Stimulated activated naive CD8-positive, alpha-beta T cell treated with anti-CD3 and anti-CD28 coated beads, Interleukin-15, Interleukin-2, amounts not matched to agents 100 ng/mL and 50 ng/mL, for 24 hours (primary cell): ENCODE measurements around the gene KLLN.
"Not testable (repeated sequence)": the region's sequence is repeated elsewhere in the genome, so short reads cannot be mapped to it uniquely, and the experiment has no call there.

Experiments
- H3K27ac Mint-ChIP-seq: one replicate; pipeline ENCODE4 v1.8.0; 2021; ENCODE audit warnings: mild to moderate bottlenecking, mixed read lengths
- H3K27me3 Mint-ChIP-seq: one replicate; pipeline ENCODE4 v1.8.0; 2021; ENCODE audit warnings: mixed read lengths
- H3K36me3 Mint-ChIP-seq: one replicate; pipeline ENCODE4 v1.8.0; 2021; ENCODE audit warnings: low read depth, mixed read lengths
- H3K4me1 Mint-ChIP-seq: one replicate; pipeline ENCODE4 v1.8.0; 2021; ENCODE audit warnings: low read depth, mixed read lengths
- H3K4me3 Mint-ChIP-seq: one replicate; pipeline ENCODE4 v1.8.0; 2021; ENCODE audit warnings: mild to moderate bottlenecking, mixed read lengths
- H3K9me3 Mint-ChIP-seq: one replicate; pipeline ENCODE4 v1.8.0; 2021; ENCODE audit warnings: mixed read lengths

KLLN gene, protein sequence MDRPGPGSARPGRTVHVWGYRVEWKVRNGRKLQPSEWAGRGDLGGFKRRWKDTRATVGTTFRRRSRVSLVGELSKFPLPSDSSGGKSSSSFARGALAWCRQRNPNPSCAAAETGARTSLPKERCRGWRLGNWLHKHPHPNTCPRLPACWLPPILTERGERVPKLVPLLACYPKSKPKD

GRCh38 chr10:87863053-87863943 is at the start of gene KLLN, which contains the start of gene PTEN:
KLLN (minus strand) TSS chr10:87863533; CDS start chr10:87862487, 1,046 bp downstream.
PTEN (plus strand) TSS chr10:87863625; CDS start chr10:87864470, 845 bp downstream.
- Mint-ChIP-seq H3K4me3 (peak within 1 kb of the TSS; percentile 91), H3K36me3 (peaks cover 13% of the 10 kb centered on the region), H3K4me1 (peaks cover 47% of the 10 kb centered on the region), H3K9me3 (no peaks in the 10 kb centered on the region), H3K27ac (peak within 1 kb of the TSS; percentile 94), H3K27me3 (no peaks in the 10 kb centered on the region)

- not testable (repeated sequence) for H3K27ac Mint-ChIP-seq, H3K4me3 Mint-ChIP-seq, H3K27me3 Mint-ChIP-seq
- peaks cover 87% of the 10 kb centered on the region for H3K36me3 Mint-ChIP-seq
- H3K4me1 Mint-ChIP-seq: peaks cover 65% of the 10 kb centered on the region
- H3K9me3 Mint-ChIP-seq: peaks cover 15% of the 10 kb centered on the region
Observed at GRCh38 chr10:87903396-87903795, 40.1 kb upstream of the KLLN start.

GRCh38 chr10:87897957-87898356 is 34.6 kb upstream of the KLLN start:
- not testable (repeated sequence) for H3K27ac Mint-ChIP-seq, H3K4me3 Mint-ChIP-seq, H3K27me3 Mint-ChIP-seq
- H3K4me1 Mint-ChIP-seq: peaks cover 60% of the 10 kb centered on the region
- H3K36me3 Mint-ChIP-seq: peaks cover 74% of the 10 kb centered on the region
- peaks cover 15% of the 10 kb centered on the region for H3K9me3 Mint-ChIP-seq

DNA sequence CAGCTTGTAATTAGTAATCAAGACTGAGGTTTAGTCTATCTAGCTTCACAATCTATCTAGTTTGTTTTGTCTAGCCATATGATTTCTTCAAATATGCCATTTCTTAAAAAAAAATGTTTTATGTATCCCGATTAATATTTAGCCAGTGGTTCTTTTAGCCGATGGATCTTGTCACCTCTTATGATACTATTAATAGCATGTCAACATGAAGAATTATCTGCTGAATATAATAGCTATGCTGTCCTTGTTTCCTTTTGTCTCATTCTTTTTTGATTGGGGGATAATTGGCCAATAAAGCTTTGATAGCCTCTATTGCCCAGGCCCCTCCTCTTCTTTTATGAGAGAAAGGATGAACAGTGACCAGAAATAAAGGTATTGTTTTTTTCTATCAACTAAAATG is 32.9 kb upstream of the KLLN start:
- H3K36me3 Mint-ChIP-seq: peaks cover 67% of the 10 kb centered on the region
- peaks cover 4% of the 10 kb centered on the region for H3K9me3 Mint-ChIP-seq
- no peak overlapping the region for H3K27ac Mint-ChIP-seq
- H3K4me1 Mint-ChIP-seq: peaks cover 63% of the 10 kb centered on the region
- H3K4me3 Mint-ChIP-seq: no peak overlapping the region
- no peaks in the 10 kb centered on the region for H3K27me3 Mint-ChIP-seq

- Mint-ChIP-seq H3K4me3 (no peak overlapping the region), H3K27ac (no peak overlapping the region), H3K4me1 (peaks cover 60% of the 10 kb centered on the region)
Observed at GRCh38 chr10:87895430-87895829, 32.1 kb upstream of the KLLN start.

DNA sequence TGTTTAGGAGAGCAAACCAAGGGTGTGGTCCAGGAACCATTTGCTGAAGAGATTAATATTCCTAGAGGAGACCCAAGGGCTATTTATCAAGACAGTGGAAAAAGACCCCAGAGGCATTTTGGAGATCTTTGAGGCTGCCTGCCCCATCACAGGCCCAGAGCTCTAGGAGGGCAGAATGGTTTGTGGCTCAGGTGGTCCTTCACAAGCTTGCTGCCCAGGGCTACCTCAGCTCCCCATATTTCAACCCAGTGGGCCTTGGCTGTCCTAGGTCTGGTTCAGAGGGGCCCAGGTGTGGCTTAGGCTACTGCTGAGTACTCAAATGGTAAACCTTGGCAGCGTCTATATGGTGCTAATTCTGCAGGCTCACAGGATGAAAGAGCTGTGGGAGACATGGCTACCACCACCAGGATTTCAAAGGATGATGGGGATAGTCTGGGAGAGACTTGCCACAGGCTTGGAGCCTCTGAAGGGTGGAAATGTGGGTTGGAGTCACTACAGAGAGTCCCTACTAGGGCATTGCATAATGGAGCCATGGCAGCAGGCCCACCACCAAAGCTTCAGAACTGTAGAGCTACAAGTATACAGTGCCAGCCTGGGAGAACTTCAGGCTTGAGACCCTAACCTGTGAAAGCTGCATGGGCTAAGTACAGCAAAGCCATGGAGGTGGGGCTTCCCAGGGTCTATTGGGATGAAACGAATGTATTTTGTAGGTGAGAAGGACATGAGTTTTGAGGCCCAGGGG is 24.4 kb upstream of the KLLN start:
- H3K4me3 Mint-ChIP-seq: no peak overlapping the region
- H3K4me1 Mint-ChIP-seq: peaks cover 42% of the 10 kb centered on the region
- H3K27me3 Mint-ChIP-seq: no peaks in the 10 kb centered on the region
- peaks cover 44% of the 10 kb centered on the region for H3K36me3 Mint-ChIP-seq
- H3K9me3 Mint-ChIP-seq: peaks cover 13% of the 10 kb centered on the region
- H3K27ac Mint-ChIP-seq: no peak overlapping the region

More at GRCh38 chr10:87895430-87895829, 32.1 kb upstream of the KLLN start:
- Mint-ChIP-seq H3K9me3 (no peaks in the 10 kb centered on the region), H3K36me3 (peaks cover 59% of the 10 kb centered on the region), H3K27me3 (no peaks in the 10 kb centered on the region)

DNA sequence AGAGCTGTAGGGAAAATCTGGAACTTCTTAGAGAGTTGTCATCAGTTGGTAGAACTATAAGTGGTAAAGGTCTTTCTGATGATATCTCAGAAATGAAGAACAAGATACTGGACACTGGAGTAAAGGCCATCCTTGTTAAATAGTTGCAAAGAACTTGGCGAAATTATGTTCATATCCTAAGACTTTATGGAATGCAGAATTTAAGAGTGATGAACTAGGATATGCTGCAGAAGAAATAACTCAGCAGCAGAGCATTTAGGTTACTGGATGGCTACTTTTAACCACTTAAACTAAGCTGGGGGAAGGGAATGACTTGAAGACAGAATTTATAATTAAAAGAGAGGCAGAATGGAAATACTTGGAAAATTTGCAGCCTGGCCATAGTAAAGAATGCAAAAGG is 23.8 kb upstream of the KLLN start:
- H3K4me3 Mint-ChIP-seq: no peak overlapping the region
- peaks cover 42% of the 10 kb centered on the region for H3K4me1 Mint-ChIP-seq
- no peak overlapping the region for H3K27ac Mint-ChIP-seq

DNA sequence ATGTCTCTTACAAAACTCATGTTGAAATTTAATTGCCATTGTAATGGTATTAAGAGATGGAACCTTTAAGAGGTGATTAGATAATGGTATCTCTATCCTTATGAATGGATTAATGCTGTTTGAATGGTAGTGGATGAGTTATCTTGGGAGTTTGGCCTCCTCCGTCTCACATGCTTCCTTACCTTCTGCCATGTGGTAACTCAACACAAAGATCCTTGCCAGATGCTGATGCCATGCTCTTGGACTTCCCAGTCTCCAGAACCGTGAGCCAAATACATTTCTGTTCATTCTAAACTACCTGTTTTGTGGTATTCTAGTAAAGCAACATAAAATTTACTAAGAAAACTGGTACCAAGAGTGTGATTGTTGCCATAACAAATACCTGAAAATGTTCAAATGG is 23.3 kb upstream of the KLLN start:
- H3K27ac Mint-ChIP-seq: no peak overlapping the region
- H3K4me1 Mint-ChIP-seq: peaks cover 44% of the 10 kb centered on the region
- no peaks in the 10 kb centered on the region for H3K27me3 Mint-ChIP-seq
- H3K9me3 Mint-ChIP-seq: peaks cover 13% of the 10 kb centered on the region
- H3K4me3 Mint-ChIP-seq: no peak overlapping the region
- H3K36me3 Mint-ChIP-seq: peaks cover 42% of the 10 kb centered on the region

More for the DNA sequence above, 23.8 kb upstream of the KLLN start:
- no peaks in the 10 kb centered on the region for H3K27me3 Mint-ChIP-seq
- peaks cover 13% of the 10 kb centered on the region for H3K9me3 Mint-ChIP-seq
- H3K36me3 Mint-ChIP-seq: peaks cover 39% of the 10 kb centered on the region

GRCh38 chr10:87882555-87883294 is 19.4 kb upstream of the KLLN start:
- no peaks in the 10 kb centered on the region for H3K27me3 Mint-ChIP-seq
- H3K4me3 Mint-ChIP-seq: no peak overlapping the region
- no peak overlapping the region for H3K27ac Mint-ChIP-seq
- peaks cover 60% of the 10 kb centered on the region for H3K36me3 Mint-ChIP-seq
- peaks cover 13% of the 10 kb centered on the region for H3K9me3 Mint-ChIP-seq
- peaks cover 48% of the 10 kb centered on the region for H3K4me1 Mint-ChIP-seq

DNA sequence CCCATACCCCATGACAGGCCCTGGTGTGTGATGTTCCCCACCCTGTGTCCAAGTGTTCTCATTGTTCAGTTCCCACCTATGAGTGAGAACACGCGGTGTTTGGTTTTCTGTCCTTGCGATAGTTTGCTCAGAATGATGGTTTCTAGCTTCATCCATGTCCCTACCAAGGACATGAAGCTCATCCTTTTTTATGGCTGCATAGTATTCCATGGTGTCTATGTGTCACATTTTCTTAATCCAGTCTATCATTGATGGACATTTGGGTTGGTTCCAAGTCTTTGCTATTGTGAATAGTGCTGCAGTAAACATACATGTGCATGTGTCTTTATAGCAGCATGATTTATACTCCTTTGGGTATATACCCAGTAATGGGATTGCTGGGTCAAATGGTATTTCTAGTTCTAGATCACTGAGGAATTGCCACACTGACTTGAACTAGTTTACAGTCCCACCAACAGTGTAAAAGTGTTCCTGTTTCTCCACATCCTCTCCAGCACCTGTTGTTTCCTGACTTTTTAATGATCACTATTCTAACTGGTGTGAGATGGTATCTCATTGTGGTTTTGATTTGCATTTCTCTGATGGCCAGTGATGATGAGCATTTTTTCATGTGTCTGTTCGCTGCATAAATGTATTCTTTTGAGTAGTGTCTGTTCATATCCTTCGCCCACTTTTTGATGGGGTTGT is 18.2 kb upstream of the KLLN start:
- Mint-ChIP-seq H3K4me1 (peaks cover 43% of the 10 kb centered on the region), H3K36me3 (peaks cover 49% of the 10 kb centered on the region), H3K27ac (peak overlapping the region; percentile 23)
- not testable (repeated sequence) for H3K4me3 Mint-ChIP-seq, H3K27me3 Mint-ChIP-seq, H3K9me3 Mint-ChIP-seq

DNA sequence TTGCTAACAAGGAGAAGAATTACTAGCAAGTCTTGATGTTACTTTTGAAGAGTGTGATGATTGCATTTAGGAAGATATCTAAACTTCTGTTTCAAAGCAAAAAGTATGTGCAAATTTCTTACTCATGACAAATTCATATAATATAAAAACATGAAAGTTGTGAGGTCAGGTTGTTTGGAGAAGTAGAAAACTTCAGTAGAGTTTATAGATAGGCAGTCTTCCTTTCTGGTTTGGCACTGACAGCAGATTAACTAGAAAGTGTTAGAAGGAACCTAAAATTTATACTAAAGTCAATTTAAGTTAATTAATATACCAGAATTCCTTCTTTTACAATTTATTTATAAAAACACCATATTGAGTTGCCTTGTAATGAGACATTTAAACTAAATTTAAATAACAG is 17.0 kb upstream of the KLLN start:
- Mint-ChIP-seq H3K36me3 (peaks cover 38% of the 10 kb centered on the region), H3K9me3 (no peaks in the 10 kb centered on the region), H3K4me1 (peaks cover 47% of the 10 kb centered on the region), H3K27me3 (no peaks in the 10 kb centered on the region), H3K4me3 (no peak overlapping the region), H3K27ac (no peak overlapping the region)

GRCh38 chr10:87878664-87879459 is 15.5 kb upstream of the KLLN start:
- Mint-ChIP-seq H3K4me3 (no peak overlapping the region), H3K36me3 (peaks cover 38% of the 10 kb centered on the region), H3K27ac (peak overlapping the region; percentile 13), H3K4me1 (peaks cover 59% of the 10 kb centered on the region), H3K9me3 (no peaks in the 10 kb centered on the region), H3K27me3 (no peaks in the 10 kb centered on the region)

DNA sequence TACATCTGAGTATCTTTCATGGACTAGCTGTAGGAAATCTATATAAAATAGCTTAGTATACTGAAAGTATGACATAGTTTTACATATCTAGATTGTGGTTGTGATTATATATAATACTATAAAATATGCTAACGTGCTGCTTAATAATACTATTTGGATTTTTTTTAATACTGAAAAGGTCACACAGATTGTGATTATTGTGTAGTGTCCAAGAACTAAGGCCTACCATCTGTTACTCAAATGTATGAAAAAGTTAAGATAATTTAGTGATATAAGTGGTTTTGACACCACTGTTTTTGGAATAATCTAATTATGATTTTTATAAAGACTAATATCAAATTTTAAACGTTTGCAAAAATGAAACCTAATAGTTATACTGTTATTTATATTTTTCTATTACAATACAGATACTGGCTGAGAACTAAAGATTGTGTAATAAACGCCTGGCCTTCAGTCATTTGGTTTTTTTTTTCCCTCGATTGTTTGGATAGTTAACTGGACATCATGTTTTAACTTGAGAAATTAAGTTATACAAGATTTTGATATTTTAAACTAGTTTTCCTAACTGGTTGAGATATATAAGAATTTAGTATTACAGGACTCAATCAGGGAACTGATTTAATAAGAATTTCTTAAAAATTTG is 12.7 kb upstream of the KLLN start:
- H3K4me3 Mint-ChIP-seq: no peak overlapping the region
- no peak overlapping the region for H3K27ac Mint-ChIP-seq
- H3K36me3 Mint-ChIP-seq: peaks cover 26% of the 10 kb centered on the region
- no peaks in the 10 kb centered on the region for H3K27me3 Mint-ChIP-seq
- no peaks in the 10 kb centered on the region for H3K9me3 Mint-ChIP-seq
- peaks cover 65% of the 10 kb centered on the region for H3K4me1 Mint-ChIP-seq
